Uterus (tissue), 2 donors: ENCODE results near the gene PPP6R2.

Experiments
- POLR2A ChIP-seq, 2 donors: fragments of 450-650 bp; IDR thresholded peaks; one replicate each; pipeline ENCODE4 v1.6.1; 2016; ENCODE audit warnings: antibody characterized with exemption in 2 of 2, mild to moderate bottlenecking in 1 of 2, moderate library complexity in 1 of 2
- TF ChIP-seq, protein P1 (sequence below), 4 experiments: fragments of 200-600 bp in 2 of 4; fragments of 450-650 bp in 2 of 4; sonication (generic) in 2 of 4; IDR thresholded peaks; one replicate each; pipeline ENCODE4 v1.5.1; 2016 to 2019; ENCODE audit warnings: antibody characterized with exemption in 4 of 4, mild to moderate bottlenecking in 2 of 4, moderate library complexity in 1 of 4

DNA sequence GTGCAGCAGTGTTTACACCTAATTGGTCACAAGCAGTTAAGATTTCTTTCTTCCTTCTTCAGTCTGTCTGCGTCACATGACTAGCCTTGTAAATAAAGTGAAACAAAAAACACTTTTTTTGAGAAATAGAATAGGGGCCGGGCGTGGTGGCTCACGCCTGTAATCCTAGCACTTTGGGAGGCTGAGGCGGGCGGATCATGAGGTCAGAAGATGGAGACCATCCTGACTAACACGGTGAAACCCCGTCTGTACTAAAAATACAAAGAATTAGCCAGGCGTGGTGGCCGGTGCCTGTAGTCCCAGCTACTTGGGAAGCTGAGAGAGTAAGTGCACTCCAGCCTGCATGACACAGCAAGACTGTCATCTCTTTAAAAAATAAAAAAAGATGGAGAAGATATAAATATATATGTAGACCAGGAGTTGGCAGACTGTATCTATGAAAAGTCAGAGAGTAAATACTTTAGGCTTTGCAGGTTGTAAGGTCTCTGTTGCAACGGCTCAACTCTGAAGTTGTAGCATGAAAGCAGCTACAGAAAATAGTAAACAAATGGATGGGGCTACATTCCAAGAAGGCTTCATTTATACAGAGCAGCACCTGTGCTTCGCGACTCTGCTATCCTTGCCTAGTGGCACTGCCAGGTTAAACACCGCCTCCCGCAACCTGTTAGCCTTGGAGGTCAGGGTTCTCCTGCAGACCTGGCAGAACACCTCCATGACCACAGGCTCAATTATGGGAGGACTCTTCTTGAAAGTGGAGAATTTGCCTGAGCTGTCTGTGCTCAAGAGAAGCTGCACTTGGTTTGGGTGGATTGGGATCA is 55.9 kb downstream of the PPP6R2 start:
- TF ChIP-seq, protein P1, sequence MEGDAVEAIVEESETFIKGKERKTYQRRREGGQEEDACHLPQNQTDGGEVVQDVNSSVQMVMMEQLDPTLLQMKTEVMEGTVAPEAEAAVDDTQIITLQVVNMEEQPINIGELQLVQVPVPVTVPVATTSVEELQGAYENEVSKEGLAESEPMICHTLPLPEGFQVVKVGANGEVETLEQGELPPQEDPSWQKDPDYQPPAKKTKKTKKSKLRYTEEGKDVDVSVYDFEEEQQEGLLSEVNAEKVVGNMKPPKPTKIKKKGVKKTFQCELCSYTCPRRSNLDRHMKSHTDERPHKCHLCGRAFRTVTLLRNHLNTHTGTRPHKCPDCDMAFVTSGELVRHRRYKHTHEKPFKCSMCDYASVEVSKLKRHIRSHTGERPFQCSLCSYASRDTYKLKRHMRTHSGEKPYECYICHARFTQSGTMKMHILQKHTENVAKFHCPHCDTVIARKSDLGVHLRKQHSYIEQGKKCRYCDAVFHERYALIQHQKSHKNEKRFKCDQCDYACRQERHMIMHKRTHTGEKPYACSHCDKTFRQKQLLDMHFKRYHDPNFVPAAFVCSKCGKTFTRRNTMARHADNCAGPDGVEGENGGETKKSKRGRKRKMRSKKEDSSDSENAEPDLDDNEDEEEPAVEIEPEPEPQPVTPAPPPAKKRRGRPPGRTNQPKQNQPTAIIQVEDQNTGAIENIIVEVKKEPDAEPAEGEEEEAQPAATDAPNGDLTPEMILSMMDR (IDR thresholded peaks at IDR 0.05), result no peak
- no peak for TF ChIP-seq POLR2A (IDR thresholded peaks at IDR 0.05)
